H1 (cell line): Measurements from ENCODE around the gene CAPZA2. TPM values are rescaled to one million over a fixed set of nuclear protein-coding genes. Genes with fewer than 3 reads are reported as not detected.

Experiments
- CTCF ChIA-PET: fragments of 300-600 bp; sonication (Branson Sonifier 250); formaldehyde crosslinking; loops from one replicate; lab custom pipeline; 2021; ENCODE audit not compliant: partially characterized antibody; lab: Charles Lee
- POLR2A ChIA-PET: fragments of 300-600 bp; sonication (Branson Sonifier 250); formaldehyde crosslinking; loops from one replicate; lab custom pipeline; 2021; ENCODE audit warnings: inconsistent platforms; ENCODE audit not compliant: partially characterized antibody; lab: Charles Lee
- DNase-seq, 2 experiments: peaks; one replicate each; pipeline versions ENCODE4 v3.0.0 to v3.0.0-alpha.2; 2010 to 2022; ENCODE audit warnings: low spot score in 2 of 2, low read depth in 1 of 2, mixed read lengths in 1 of 2
- FAIRE-seq: peaks from 2 replicates; lab custom pipeline; 2011; peaks lifted over from hg19 to GRCh38; lab: Jason Lieb, UNC
- H2AFZ ChIP-seq: 2 replicates; pipeline ENCODE4 v1.8.1; 2012; ENCODE audit warnings: low read length, inconsistent platforms
- H2AK5ac ChIP-seq: 2 replicates; pipeline ENCODE4 v1.6.1; 2013; ENCODE audit warnings: low read depth, low read length
- H2BK120ac ChIP-seq: replicated peaks from 2 replicates; pipeline ENCODE3; 2013; ENCODE audit warnings: low read depth, low read length, inconsistent platforms
- H2BK12ac ChIP-seq: 2 replicates; pipeline ENCODE4 v1.6.1; 2013; ENCODE audit warnings: low read depth, low read length
- H2BK15ac ChIP-seq: 2 replicates; pipeline ENCODE4 v1.6.1; 2013; ENCODE audit warnings: low read length
- H2BK20ac ChIP-seq: 2 replicates; pipeline ENCODE4 v1.6.1; 2013; ENCODE audit warnings: low read length
- H2BK5ac ChIP-seq: 2 replicates; pipeline ENCODE4 v1.6.1; 2013; ENCODE audit warnings: low read depth, low read length
- H3K14ac ChIP-seq: 2 replicates; pipeline ENCODE4 v1.6.1; 2013; ENCODE audit warnings: inconsistent platforms; ENCODE audit not compliant: insufficient read length
- H3K18ac ChIP-seq: 2 replicates; pipeline ENCODE4 v1.6.1; 2013; ENCODE audit warnings: low read length; ENCODE audit errors: extremely low read depth
- H3K23ac ChIP-seq: 2 replicates; pipeline ENCODE4 v1.6.1; 2013; ENCODE audit warnings: inconsistent platforms; ENCODE audit not compliant: insufficient read length
- H3K23me2 ChIP-seq: 2 replicates; pipeline ENCODE4 v1.6.1; 2013; ENCODE audit warnings: low read depth, low read length
- H3K27ac ChIP-seq: 2 replicates; pipeline ENCODE4 v1.6.1; 2011; ENCODE audit warnings: low read depth, low read length, inconsistent platforms
- H3K27me3 ChIP-seq, 4 experiments: replicated peaks in 1 of 4; 1 replicate in 1 of 4; 2 replicates in 3 of 4; pipeline versions ENCODE4 v1.6.1 to v1.8.1; 2011 to 2013; ENCODE audit warnings: low read length in 3 of 4, mild to moderate bottlenecking in 3 of 4, inconsistent platforms in 2 of 4, mixed read lengths in 2 of 4, moderate library complexity in 1 of 4; ENCODE audit not compliant: control insufficient read depth in 3 of 4, insufficient read depth in 3 of 4; ENCODE audit errors: extremely low read depth in 1 of 4
- H3K36me3 ChIP-seq, 4 experiments: 2 replicates each; pipeline versions ENCODE4 v1.6.1 to v1.8.1; 2011 to 2013; ENCODE audit warnings: mild to moderate bottlenecking in 4 of 4, low read length in 3 of 4, moderate library complexity in 2 of 4, control low read depth in 1 of 4, inconsistent platforms in 1 of 4; ENCODE audit not compliant: insufficient read depth in 4 of 4, control insufficient read depth in 2 of 4
- H3K4ac ChIP-seq: replicated peaks from 2 replicates; pipeline ENCODE3; 2013; ENCODE audit warnings: low read length, low read depth, mixed read lengths, inconsistent platforms; ENCODE audit not compliant: insufficient read length
- H3K4me1 ChIP-seq, 4 experiments: replicated peaks in 1 of 4; 1 replicate in 1 of 4; 2 replicates in 3 of 4; pipeline versions ENCODE4 v1.6.1 to v1.8.1; 2011 to 2013; ENCODE audit warnings: low read length in 3 of 4, inconsistent platforms in 2 of 4, mixed read lengths in 1 of 4; ENCODE audit not compliant: insufficient read depth in 4 of 4, control insufficient read depth in 3 of 4
- H3K4me2 ChIP-seq, 2 experiments: 2 replicates each; pipeline versions ENCODE4 v1.6.1 to v1.8.1; 2011 to 2013; ENCODE audit warnings: low read depth in 2 of 2, low read length in 2 of 2, control low read depth in 1 of 2, inconsistent platforms in 1 of 2, mild to moderate bottlenecking in 1 of 2; ENCODE audit not compliant: insufficient read depth in 1 of 2
- H3K4me3 ChIP-seq, 4 experiments: fragments of 200-600, 300-600 bp in 1 of 4; sonication (generic), shearing (Covaris generic), sonication (Bioruptor Twin) in 1 of 4; 2 replicates each; pipeline versions ENCODE4 v1.5.1 to v1.8.1; 2011 to 2016; ENCODE audit warnings: low read length in 4 of 4, low read depth in 3 of 4, control low read depth in 2 of 4, inconsistent platforms in 2 of 4, mild to moderate bottlenecking in 2 of 4, mixed read lengths in 1 of 4, moderate library complexity in 1 of 4; ENCODE audit not compliant: insufficient read depth in 2 of 4; ENCODE audit errors: extremely low read depth in 1 of 4
- H3K56ac ChIP-seq: replicated peaks from 2 replicates; pipeline ENCODE3; 2013; ENCODE audit warnings: low read depth, mild to moderate bottlenecking, mixed read lengths, low read length, inconsistent platforms; ENCODE audit not compliant: insufficient read length
- H3K79me1 ChIP-seq: 2 replicates; pipeline ENCODE4 v1.6.1; 2013; ENCODE audit warnings: low read depth, low read length, control low read depth
- H3K79me2 ChIP-seq, 2 experiments: 2 replicates each; pipeline versions ENCODE4 v1.6.1 to v1.8.1; 2012 to 2013; ENCODE audit warnings: low read length in 2 of 2, mild to moderate bottlenecking in 2 of 2, inconsistent platforms in 1 of 2; ENCODE audit not compliant: insufficient read depth in 2 of 2, control insufficient read depth in 1 of 2
- H3K9ac ChIP-seq, 4 experiments: replicated peaks in 1 of 4; 1 replicate in 1 of 4; 2 replicates in 3 of 4; pipeline versions ENCODE4 v1.6.1 to v1.8.1; 2011 to 2013; ENCODE audit warnings: low read depth in 3 of 4, low read length in 3 of 4, control low read depth in 2 of 4, mild to moderate bottlenecking in 2 of 4, moderate library complexity in 2 of 4, inconsistent platforms in 1 of 4; ENCODE audit errors: extremely low read depth in 1 of 4
- H3K9me3 ChIP-seq, 2 experiments: 2 replicates each; pipeline versions ENCODE4 v1.6.1 to v1.8.1; 2012 to 2013; ENCODE audit warnings: mild to moderate bottlenecking in 2 of 2, moderate library complexity in 2 of 2, control low read depth in 1 of 2, inconsistent platforms in 1 of 2, low read depth in 1 of 2, low read length in 1 of 2, mixed read lengths in 1 of 2; ENCODE audit not compliant: insufficient read depth in 2 of 2
- H4K20me1 ChIP-seq, 2 experiments: replicated peaks in 1 of 2; 2 replicates each; pipeline versions ENCODE3 to v1.8.1; 2011 to 2013; ENCODE audit warnings: inconsistent platforms in 2 of 2, low read length in 2 of 2, mild to moderate bottlenecking in 1 of 2; ENCODE audit not compliant: insufficient read depth in 2 of 2, control insufficient read depth in 1 of 2
- H4K5ac ChIP-seq: 2 replicates; pipeline ENCODE4 v1.6.1; 2013; ENCODE audit warnings: low read length, low read depth, mixed read lengths, inconsistent platforms; ENCODE audit not compliant: insufficient read length
- H4K8ac ChIP-seq: 2 replicates; pipeline ENCODE4 v1.8.0; 2013; ENCODE audit warnings: mild to moderate bottlenecking, moderate library complexity, low read length, inconsistent platforms; ENCODE audit not compliant: insufficient read depth; ENCODE audit errors: extremely low read depth
- H4K91ac ChIP-seq: replicated peaks from 2 replicates; pipeline ENCODE3; 2013; ENCODE audit warnings: low read length, mixed read lengths, inconsistent platforms; ENCODE audit not compliant: insufficient read length
- ASH2L ChIP-seq: fragments of 200-600, 300-600 bp; sonication (generic); IDR thresholded peaks from one replicate; pipeline ENCODE4 v1.7.1; 2017; ENCODE audit warnings: low read length
- BACH1 ChIP-seq: IDR thresholded peaks from 2 replicates; pipeline ENCODE4 v1.6.1; 2012; ENCODE audit warnings: low read length, improper control_type of control experiment
- BCL11A ChIP-seq, 2 experiments: IDR thresholded peaks; one replicate each; pipeline ENCODE4 v1.6.1; 2011; ENCODE audit warnings: low read depth in 2 of 2, low read length in 2 of 2, mild to moderate bottlenecking in 2 of 2
- CHD2 ChIP-seq: IDR thresholded peaks from 2 replicates; pipeline ENCODE4 v1.6.1; 2012; ENCODE audit warnings: low read length, improper control_type of control experiment
- CTBP2 ChIP-seq: IDR thresholded peaks from 2 replicates; pipeline ENCODE4 v1.7.0; 2011; ENCODE audit warnings: borderline replicate concordance, mild to moderate bottlenecking, moderate library complexity, mixed read lengths, low read length; ENCODE audit not compliant: insufficient read depth, insufficient read length
- GABPA ChIP-seq: IDR thresholded peaks from 2 replicates; pipeline ENCODE4 v1.6.1; 2011; ENCODE audit warnings: mild to moderate bottlenecking, low read length, moderate library complexity, borderline replicate concordance; ENCODE audit not compliant: insufficient read depth
- HDAC6 ChIP-seq: IDR thresholded peaks from one replicate; pipeline ENCODE4 v1.7.1; 2012; ENCODE audit warnings: low read depth, mild to moderate bottlenecking, inconsistent platforms, low read length, moderate library complexity
- MAFK ChIP-seq: IDR thresholded peaks from 2 replicates; pipeline ENCODE4 v1.6.1; 2012; ENCODE audit warnings: low read depth, mild to moderate bottlenecking, improper control_type of control experiment, low read length
- POLR2A ChIP-seq, 2 experiments: IDR thresholded peaks; 1 replicate in 1 of 2; 2 replicates in 1 of 2; pipeline ENCODE4 v1.6.1; 2011; ENCODE audit warnings: low read depth in 2 of 2, low read length in 2 of 2, mild to moderate bottlenecking in 2 of 2; ENCODE audit errors: control extremely low read depth in 1 of 2
- POLR2AphosphoS5 ChIP-seq: IDR thresholded peaks from 2 replicates; pipeline ENCODE4 v1.6.1; 2011; ENCODE audit warnings: low read depth, low read length
- POU5F1 ChIP-seq: IDR thresholded peaks from 2 replicates; pipeline ENCODE4 v1.6.1; 2011; ENCODE audit warnings: low read depth, mild to moderate bottlenecking, low read length, moderate library complexity
- RBBP5 ChIP-seq: IDR thresholded peaks from 2 replicates; pipeline ENCODE4 v1.7.1; 2012; ENCODE audit warnings: low read depth, mild to moderate bottlenecking, inconsistent platforms, low read length, moderate library complexity, borderline replicate concordance
- SIN3A ChIP-seq, 2 experiments: IDR thresholded peaks in 1 of 2; conservative IDR thresholded peaks in 1 of 2; 2 replicates each; pipeline ENCODE4 v1.6.1; 2011 to 2012; ENCODE audit warnings: low read length in 2 of 2, improper control_type of control experiment in 1 of 2, low read depth in 1 of 2, mild to moderate bottlenecking in 1 of 2
- SP2 ChIP-seq: IDR thresholded peaks from 2 replicates; pipeline ENCODE4 v1.6.1; 2012; ENCODE audit warnings: mild to moderate bottlenecking, low read length, inconsistent platforms
- SP4 ChIP-seq: IDR thresholded peaks from 2 replicates; pipeline ENCODE4 v1.6.1; 2012; ENCODE audit warnings: low read length, inconsistent platforms
- TAF7 ChIP-seq: optimal IDR thresholded peaks from 2 replicates; pipeline ENCODE3; 2011; ENCODE audit warnings: low read depth, mild to moderate bottlenecking, inconsistent platforms, low read length, moderate library complexity, borderline replicate concordance
- TBP ChIP-seq: IDR thresholded peaks from 2 replicates; pipeline ENCODE4 v1.6.1; 2011; ENCODE audit warnings: low read depth, low read length, improper control_type of control experiment
- WGBS, 2 experiments: shearing (Covaris generic) in 1 of 2; methylation state at CpG; one replicate each; pipeline versions ENCODE4 v1.1.6 to v1.1.7; 2013 to 2015; ENCODE audit warnings: low lambda C conversion rate in 2 of 2, mixed read lengths in 2 of 2, inconsistent platforms in 1 of 2, low coverage in 1 of 2, missing lambda C conversion rate in 1 of 2; ENCODE audit not compliant: insufficient replicate concordance in 2 of 2, insufficient coverage in 1 of 2, insufficient read length in 1 of 2; ENCODE audit errors: extremely low coverage in 1 of 2, missing lambda C conversion rate in 1 of 2; 5-methylcytosine and 5-hydroxymethylcytosine counted together
- polyA plus RNA-seq, 7 experiments: library from polyadenylated mRNA; depleted of rRNA in 3 of 7; stranded (reverse) in 5 of 7; unstranded in 2 of 7; fragments of >200 nt in 5 of 7; fragments of 200-250 nt in 2 of 7; gene quantifications; 1 replicate in 5 of 7; 2 replicates in 1 of 7; 4 replicates in 1 of 7; pipeline versions ENCODE4 v1.2.1 to v1.2.3, GENCODE V29; 2011 to 2013; ENCODE audit warnings: missing spikeins in 2 of 7, mixed read lengths in 2 of 7
- total RNA-seq: library from RNA; stranded (reverse); fragmentation: NEBNext Ultra II Directional; extraction: Animal tissue kit (Norgen Biotek cat#: 25700); gene quantifications from 2 replicates; pipeline ENCODE4 v1.2.1, GENCODE V29; 2021

CAPZA2 gene
- total and polyA plus RNA-seq, 2 of the 8 experiments (the other 6 are each of a cell fraction or from before 2014, with no cell fraction given): 33.2 to 145 TPM

DNA sequence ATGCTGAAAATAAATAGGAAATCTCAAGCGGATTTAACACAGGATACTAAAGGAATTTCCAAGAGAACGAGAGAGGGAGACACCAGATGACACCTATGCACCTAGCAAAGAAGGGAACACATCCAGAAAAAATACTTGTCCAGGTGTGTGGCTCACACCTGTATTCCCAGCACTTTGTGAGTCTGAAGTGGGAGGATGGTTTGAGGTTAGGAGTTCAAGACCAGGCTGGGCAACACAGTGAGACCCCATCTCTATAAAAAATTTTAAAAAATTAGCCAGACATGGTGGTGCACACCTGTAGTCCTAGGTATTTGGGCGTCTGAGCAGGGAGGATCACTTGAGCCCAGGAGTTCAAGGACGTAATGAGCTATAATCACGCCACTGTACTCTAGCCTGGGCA lies 11.2 kb upstream of the CAPZA2 start:
- POLR2A ChIA-PET: no interaction called here
- TF ChIP-seq ASH2L (no peak), CHD2 (no peak), POU5F1 (no peak), POLR2A (IDR thresholded peaks at IDR 0.05; ENCODE audit: control extremely low read depth in 1 of 2, low read depth in 2 of 2, low read length in 2 of 2) (no peak), TBP (no peak), SP4 (no peak), TAF7 (no peak), HDAC6 (no peak), CTBP2 (no peak), MAFK (no peak), POLR2AphosphoS5 (no peak), GABPA (no peak), BACH1 (no peak), SIN3A (conservative IDR thresholded peaks at IDR 0.05 in 1 of 2, IDR thresholded peaks at IDR 0.05 in 1 of 2; ENCODE audit: low read depth in 1 of 2, low read length in 2 of 2) (no peak), RBBP5 (no peak), BCL11A (IDR thresholded peaks at IDR 0.05; ENCODE audit: low read depth in 2 of 2, low read length in 2 of 2) (no peak), SP2 (no peak)

More for the DNA sequence above, 11.2 kb upstream of the CAPZA2 start:
- H2BK20ac ChIP-seq: no peak overlapping the region
- H3K79me2 ChIP-seq: no peaks in the 10 kb centered on the region
- H3K18ac ChIP-seq: no peak overlapping the region
- no peaks in the 10 kb centered on the region for H3K27me3 ChIP-seq
- H3K36me3 ChIP-seq: no peaks in the 10 kb centered on the region
- FAIRE-seq: no peak
- no peak overlapping the region for H3K27ac ChIP-seq
- no peaks in the 10 kb centered on the region for H3K9me3 ChIP-seq
- H3K79me1 ChIP-seq: no peaks in the 10 kb centered on the region
- no peak overlapping the region for H4K91ac ChIP-seq
- CTCF ChIA-PET: no interaction called here
- peaks cover 0 to 6% (median 3%) of the 10 kb centered on the region in 4 experiments; a peak in 2 of 7 replicates for H3K4me1 ChIP-seq
- no peak overlapping the region for H2AFZ ChIP-seq
- no peak overlapping the region for H3K4me3 ChIP-seq
- no peaks in the 10 kb centered on the region for H3K23me2 ChIP-seq
- H3K14ac ChIP-seq: no peak overlapping the region
- no peak overlapping the region for H2BK5ac ChIP-seq
- no peak overlapping the region for H2AK5ac ChIP-seq
- DNase-seq: no peak
- H3K4ac ChIP-seq: no peak overlapping the region
- no peak overlapping the region for H3K56ac ChIP-seq
- no peak overlapping the region for H2BK120ac ChIP-seq
- no peak overlapping the region for H4K8ac ChIP-seq
- no peak overlapping the region for H3K23ac ChIP-seq
- H3K4me2 ChIP-seq: no peak overlapping the region
- H4K20me1 ChIP-seq: no peaks in the 10 kb centered on the region
- H2BK15ac ChIP-seq: no peak overlapping the region
- H2BK12ac ChIP-seq: no peak overlapping the region
- 88% methylated on average over 5 of the region's 5 CpGs; no CpG with 5 or more reads in 1 of the 2 experiments for WGBS, 2 experiments
- no peak overlapping the region for H4K5ac ChIP-seq
- no peak overlapping the region for H3K9ac ChIP-seq
